ENCODE measurements around the gene RRP36.

GRCh38 chr6:43001843-43002242, 19.6 kb upstream of the RRP36 start:
- no peak for TF ChIP-seq EZH2 (IDR thresholded peaks at IDR 0.05; ENCODE audit: low read length, unreplicated experiment)
- no peak for TF ChIP-seq CTCF (conservative IDR thresholded peaks at IDR 0.05; ENCODE audit: low read depth, low read length)
- no peak for TF ChIP-seq EZH2phosphoT487 (IDR thresholded peaks at IDR 0.05; ENCODE audit: borderline replicate concordance, low read length)
